NCI-H1930 (cell line): ENCODE data around the gene SH2D7.
"Not testable (repeated sequence)": the region's sequence is repeated elsewhere in the genome, so short reads cannot be mapped to it uniquely, and the experiment has no call there.

ENCODE experiments used
- DNase-seq, 2 experiments: peaks; one replicate each; lab custom pipeline; 2025; lab: John Stamatoyannopoulos, UW

Gene SH2D7

DNA sequence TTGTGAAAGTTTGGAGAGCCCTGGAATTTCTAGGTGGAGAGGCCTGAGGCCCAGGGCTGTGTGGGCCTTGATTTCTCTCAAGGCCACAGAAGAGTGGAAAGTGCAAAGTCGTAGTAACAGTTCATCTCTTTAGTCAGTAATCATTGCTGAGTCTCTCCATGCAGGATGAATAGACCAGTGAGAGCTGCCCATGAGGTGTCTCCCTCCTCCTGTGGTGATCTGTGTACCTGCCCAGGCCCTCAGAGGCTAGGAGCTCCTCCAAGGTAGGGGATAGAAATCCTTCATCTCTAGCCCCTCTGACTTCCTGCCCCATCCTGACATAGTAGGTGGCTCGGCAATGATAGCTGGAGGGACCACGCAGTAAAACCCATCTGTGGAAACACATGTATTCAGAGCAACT, 50.0 kb downstream of the SH2D7 start:
- no peak for DNase-seq

DNA sequence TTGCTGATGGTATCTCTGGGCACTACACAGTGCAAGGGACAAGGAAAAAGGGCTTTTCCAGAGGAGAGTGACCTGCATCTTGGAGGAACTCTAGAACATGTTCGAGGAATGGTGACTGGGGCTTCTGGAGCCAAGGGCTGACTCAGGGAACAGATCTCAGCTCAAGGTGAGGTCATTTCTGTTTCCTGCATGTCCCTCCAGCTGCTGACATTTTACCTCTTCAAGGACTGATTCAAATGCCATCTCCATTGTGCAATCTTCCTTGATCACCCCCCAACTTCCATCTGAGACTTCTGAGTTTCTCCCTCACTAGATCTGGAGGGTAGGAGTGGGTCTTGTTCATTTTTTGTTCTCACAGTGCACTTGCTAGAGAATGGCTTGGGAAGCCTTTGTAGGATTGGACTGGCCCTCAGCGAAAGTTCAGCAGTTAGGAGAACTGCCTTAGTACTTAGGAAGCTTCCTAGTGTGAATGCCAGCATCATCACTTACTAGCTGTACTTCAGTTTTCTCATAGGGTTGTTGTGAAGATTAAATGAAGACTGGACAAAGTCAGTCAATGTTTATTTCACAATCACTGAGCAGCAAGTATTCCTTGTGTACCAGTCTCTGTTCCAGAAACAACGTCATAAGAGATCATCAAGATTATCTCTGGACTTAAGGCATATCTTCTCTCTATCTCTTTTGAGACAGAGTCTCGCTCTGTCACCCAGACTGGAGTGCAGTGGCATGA, 54.2 kb downstream of the SH2D7 start:
- no peak for DNase-seq

DNA sequence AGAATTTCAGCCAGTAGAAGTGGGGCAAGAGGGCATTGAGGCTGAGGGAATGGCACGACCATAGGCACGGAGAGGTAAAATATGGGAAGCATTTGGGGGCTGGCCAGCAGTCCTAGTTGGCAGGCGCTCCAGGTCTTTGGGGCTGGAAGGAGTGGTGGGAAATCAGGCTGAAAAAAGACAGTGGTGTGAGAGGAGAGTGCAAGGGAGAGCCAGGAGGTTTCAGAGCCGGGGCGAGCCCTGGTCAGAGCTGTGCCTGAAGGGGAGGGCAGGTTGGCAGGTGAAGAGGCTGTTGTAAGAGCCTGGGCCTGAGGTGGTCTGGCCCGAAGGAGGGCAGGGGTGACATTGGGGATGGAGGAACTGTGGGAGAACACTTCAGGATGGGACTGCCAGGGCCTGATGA, 55.2 kb downstream of the SH2D7 start:
- no peak for DNase-seq

DNA sequence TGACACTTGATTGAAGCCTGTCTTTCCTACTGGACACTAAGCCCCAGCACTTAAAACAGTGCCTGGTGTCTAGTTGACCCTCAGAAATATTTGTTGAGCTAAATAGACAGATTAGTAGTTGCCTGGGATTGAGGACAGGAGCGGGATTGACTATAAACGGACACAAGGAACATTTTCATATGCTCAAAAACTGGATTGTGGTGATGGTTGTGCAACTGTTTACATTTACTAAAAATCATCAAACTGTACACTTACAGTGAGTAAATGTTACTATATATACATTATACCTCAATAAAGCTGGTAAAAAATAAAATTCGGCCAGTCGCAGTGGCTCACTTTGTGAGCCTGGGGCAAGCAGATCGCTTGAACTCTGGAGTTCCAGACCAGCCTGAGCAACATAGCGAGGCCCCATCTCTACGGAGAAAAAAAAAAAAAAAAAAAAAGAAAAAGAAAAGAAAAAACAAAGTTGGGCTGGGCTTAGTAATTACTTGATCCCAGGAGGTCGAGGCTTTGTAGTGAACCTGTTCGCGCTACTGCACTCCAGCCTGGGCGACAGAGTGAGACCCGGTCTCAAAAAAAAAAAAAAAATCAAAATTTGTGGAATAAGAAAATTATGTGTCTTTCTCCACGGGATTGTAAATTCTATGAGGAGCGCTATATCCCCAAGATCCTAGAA, 56.2 kb downstream of the SH2D7 start:
- no peak for DNase-seq

DNA sequence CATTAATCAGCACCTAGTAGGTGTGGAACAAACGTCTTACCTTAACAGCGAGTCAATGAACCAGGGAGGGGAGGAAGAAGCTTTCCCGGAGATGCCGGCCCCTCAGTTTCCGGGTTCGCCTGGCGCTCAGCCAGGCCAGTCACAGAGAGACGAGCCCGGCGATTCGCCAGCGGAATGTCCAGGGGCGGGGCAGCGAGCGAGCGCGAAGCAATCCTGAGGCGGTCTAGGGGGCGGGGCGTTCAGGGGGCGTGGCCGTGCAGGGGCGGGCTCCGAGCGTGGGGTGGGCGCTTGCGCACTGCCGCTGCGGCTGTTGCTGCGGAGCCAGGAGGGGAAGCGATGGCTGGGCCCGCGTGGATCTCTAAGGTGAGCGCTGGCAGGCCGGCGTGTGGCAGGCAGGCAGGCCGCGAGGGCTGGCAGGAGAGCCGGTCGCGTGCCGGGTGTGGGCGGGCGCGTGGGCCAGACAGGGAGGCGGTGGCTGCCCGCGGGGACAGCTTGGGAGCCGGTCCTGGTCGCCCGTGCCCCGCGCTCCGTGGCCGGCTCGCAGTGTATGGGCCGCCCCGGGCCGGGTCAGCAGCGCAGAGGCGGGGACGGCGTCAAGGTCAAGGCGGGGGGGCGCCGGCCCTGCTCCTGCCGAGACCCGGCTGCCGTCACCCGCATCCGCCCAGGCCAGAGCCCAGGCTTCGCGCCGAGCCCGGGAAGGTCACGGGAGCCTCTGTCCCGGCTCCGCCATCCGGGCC, 56.9 kb downstream of the SH2D7 start, which contains the start of gene IDH3A:
Gene IDH3A (plus strand): TSS at position 295 of the 737 bp plus-strand sequence. CDS start 42 bp downstream, at position 337.
- peak; percentile 84 to 91 for DNase-seq

DNA sequence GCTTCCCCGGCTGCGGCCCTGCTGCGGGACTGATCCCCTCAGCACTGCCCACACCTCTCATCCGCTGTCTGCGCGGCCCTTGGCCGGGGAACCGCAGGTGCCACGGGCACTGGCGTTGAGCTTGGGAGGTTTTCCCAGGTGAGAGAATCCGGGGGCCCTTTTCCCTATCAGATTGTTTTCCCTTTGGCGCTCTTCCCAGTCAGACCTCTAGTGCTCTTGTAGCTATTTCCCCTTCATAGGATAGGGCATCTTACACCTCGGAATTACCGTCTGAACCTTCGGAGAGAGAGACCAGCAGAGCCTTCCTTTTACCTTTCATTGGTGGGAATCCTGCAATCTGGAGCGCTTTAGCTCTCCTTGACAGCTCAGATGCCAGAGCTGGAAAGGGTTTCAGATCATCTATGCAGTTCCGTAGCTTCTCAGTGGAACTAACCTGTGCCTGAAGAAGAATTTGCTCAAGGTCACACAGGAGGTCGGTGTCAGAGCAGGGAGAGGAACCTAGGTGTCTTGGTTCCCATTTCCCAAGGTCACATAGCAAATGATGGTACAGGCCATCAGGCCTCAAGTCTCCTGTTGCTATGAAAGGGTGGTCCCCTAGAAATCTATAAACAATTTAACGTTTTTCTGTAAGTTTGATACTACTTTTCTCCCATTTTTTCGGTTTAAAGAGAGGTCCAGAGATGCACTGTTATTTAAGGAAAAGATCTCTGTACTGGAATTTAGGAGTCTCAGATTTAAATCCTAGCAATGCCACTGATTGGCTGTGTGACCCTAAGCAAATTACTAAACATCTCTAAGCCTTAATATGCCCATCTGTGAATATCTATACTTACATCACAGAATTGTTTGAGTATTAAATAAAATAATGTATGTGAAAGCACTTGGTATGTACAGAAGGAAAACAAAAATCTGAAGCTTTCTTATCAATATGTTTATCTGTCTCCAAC, 57.7 kb downstream of the SH2D7 start:
- no peak for DNase-seq

DNA sequence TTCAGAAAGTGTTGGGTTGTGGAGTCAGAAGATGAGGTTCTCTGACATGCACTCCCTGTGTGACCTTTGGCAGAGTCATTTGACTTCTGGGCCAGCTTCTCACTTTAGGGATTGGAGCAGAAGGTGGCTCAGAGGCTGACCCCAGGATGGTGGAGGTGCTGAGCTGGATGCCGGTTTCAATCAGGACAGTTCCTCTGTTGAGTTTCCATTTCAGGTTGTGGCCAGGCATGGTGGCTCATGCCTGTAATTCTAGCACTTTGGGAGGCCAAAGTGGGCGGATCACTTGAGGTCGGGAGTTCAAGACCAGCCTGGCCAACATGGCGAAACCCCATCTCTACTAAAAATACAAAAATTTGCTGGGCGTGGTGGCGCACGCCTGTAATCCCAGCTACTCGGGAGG, 58.7 kb downstream of the SH2D7 start:
- not testable (repeated sequence) for DNase-seq
